Effector memory CD8-positive, alpha-beta T cell (primary cell): ENCODE measurements around the gene APBA2.

Experiments used
- ATAC-seq: fragments of 150-1000 bp; cut with Tn5 transposase; replicated peaks from 2 replicates; pipeline ENCODE4 v1.10.0; 2021; ENCODE audit warnings: mild to moderate bottlenecking, moderate library complexity
- DNase-seq, 3 experiments: peaks; one replicate each; pipeline ENCODE4 v3.0.0; 2021
- H3K27ac Mint-ChIP-seq, 2 donors: one replicate each; pipeline ENCODE4 v1.8.0; 2022; ENCODE audit warnings: mild to moderate bottlenecking in 2 of 2, mixed read lengths in 2 of 2, moderate library complexity in 2 of 2
- H3K27me3 Mint-ChIP-seq, 2 donors: one replicate each; pipeline ENCODE4 v1.8.0; 2022; ENCODE audit warnings: mixed read lengths in 2 of 2
- H3K36me3 Mint-ChIP-seq: one replicate; pipeline ENCODE4 v1.8.0; 2022; ENCODE audit warnings: mild to moderate bottlenecking, moderate library complexity, mixed read lengths; ENCODE audit not compliant: insufficient read depth
- H3K4me1 Mint-ChIP-seq, 2 donors: one replicate each; pipeline ENCODE4 v1.8.0; 2022; ENCODE audit warnings: low read depth in 2 of 2, mixed read lengths in 2 of 2
- H3K4me3 Mint-ChIP-seq, 2 donors: one replicate each; pipeline ENCODE4 v1.8.0; 2022; ENCODE audit warnings: mild to moderate bottlenecking in 2 of 2, mixed read lengths in 2 of 2, moderate library complexity in 2 of 2
- H3K9me3 Mint-ChIP-seq, 2 donors: one replicate each; pipeline ENCODE4 v1.8.0; 2022; ENCODE audit warnings: mixed read lengths in 2 of 2

APBA2 gene

GRCh38 chr15:29083858-29084257 lies 198.1 kb downstream of the APBA2 start:
- no peaks in the 10 kb centered on the region for H3K27me3 Mint-ChIP-seq
- ATAC-seq (no peak), DNase-seq (no peak)
- H3K27ac Mint-ChIP-seq: no peak overlapping the region
- peaks cover 0 to 7% of the 10 kb centered on the region in 2 donors for H3K9me3 Mint-ChIP-seq
- peaks cover 12 to 14% of the 10 kb centered on the region in 2 donors for H3K4me1 Mint-ChIP-seq
- no peaks in the 10 kb centered on the region for H3K36me3 Mint-ChIP-seq
- no peak overlapping the region for H3K4me3 Mint-ChIP-seq

- ATAC-seq (no peak), DNase-seq (no peak)
- no peaks in the 10 kb centered on the region for H3K27me3 Mint-ChIP-seq
- peak overlapping the region in 1 of 2 donors; percentile 33 for H3K27ac Mint-ChIP-seq
- H3K4me1 Mint-ChIP-seq: peaks cover 26 to 32% of the 10 kb centered on the region in 2 donors
- no peaks in the 10 kb centered on the region for H3K36me3 Mint-ChIP-seq
- no peak overlapping the region for H3K4me3 Mint-ChIP-seq
- peaks cover 0 to 7% of the 10 kb centered on the region in 2 donors for H3K9me3 Mint-ChIP-seq
These were observed 200.2 kb downstream of the APBA2 start for GRCh38 chr15:29086001-29086400.

- no peak for ATAC-seq
- no peak for DNase-seq
- H3K9me3 Mint-ChIP-seq: peaks cover 0 to 7% of the 10 kb centered on the region in 2 donors
- no peaks in the 10 kb centered on the region for H3K36me3 Mint-ChIP-seq
- H3K27me3 Mint-ChIP-seq: no peaks in the 10 kb centered on the region
- H3K4me1 Mint-ChIP-seq: peaks cover 26 to 32% of the 10 kb centered on the region in 2 donors
- H3K4me3 Mint-ChIP-seq: no peak overlapping the region
- H3K27ac Mint-ChIP-seq: peak overlapping the region in 1 of 2 donors; percentile 83
These were observed 201.1 kb downstream of the APBA2 start for GRCh38 chr15:29086891-29087290.

- DNase-seq: no peak
- Mint-ChIP-seq H3K4me3 (no peak overlapping the region), H3K36me3 (no peaks in the 10 kb centered on the region), H3K9me3 (peaks cover 0 to 7% of the 10 kb centered on the region in 2 donors), H3K4me1 (peaks cover 26 to 32% of the 10 kb centered on the region in 2 donors), H3K27me3 (no peaks in the 10 kb centered on the region), H3K27ac (peak overlapping the region; percentile 13 to 83)
- no peak for ATAC-seq
These were observed 201.9 kb downstream of the APBA2 start for GRCh38 chr15:29087521-29088285.

DNA sequence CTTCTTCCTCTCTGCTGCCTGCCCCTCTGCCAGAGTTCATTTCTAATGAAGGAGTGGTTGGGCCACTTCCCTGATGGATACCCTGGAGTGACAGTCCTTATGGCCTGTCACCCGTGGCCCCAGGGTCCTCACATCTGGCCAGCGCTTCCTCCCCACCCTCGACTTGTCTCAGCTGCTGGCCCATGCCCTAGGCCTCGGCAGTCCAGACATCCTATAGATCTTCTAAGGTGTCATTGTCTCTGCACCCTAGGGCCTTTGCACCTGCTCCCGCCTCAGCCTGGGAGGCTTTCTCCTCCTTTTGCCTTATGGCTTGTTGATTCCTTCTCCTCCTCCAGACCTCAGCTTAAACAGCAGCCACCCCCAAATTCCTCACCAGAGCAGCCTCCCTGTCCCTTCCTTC lies 202.9 kb downstream of the APBA2 start:
- no peak overlapping the region for H3K4me3 Mint-ChIP-seq

DNA sequence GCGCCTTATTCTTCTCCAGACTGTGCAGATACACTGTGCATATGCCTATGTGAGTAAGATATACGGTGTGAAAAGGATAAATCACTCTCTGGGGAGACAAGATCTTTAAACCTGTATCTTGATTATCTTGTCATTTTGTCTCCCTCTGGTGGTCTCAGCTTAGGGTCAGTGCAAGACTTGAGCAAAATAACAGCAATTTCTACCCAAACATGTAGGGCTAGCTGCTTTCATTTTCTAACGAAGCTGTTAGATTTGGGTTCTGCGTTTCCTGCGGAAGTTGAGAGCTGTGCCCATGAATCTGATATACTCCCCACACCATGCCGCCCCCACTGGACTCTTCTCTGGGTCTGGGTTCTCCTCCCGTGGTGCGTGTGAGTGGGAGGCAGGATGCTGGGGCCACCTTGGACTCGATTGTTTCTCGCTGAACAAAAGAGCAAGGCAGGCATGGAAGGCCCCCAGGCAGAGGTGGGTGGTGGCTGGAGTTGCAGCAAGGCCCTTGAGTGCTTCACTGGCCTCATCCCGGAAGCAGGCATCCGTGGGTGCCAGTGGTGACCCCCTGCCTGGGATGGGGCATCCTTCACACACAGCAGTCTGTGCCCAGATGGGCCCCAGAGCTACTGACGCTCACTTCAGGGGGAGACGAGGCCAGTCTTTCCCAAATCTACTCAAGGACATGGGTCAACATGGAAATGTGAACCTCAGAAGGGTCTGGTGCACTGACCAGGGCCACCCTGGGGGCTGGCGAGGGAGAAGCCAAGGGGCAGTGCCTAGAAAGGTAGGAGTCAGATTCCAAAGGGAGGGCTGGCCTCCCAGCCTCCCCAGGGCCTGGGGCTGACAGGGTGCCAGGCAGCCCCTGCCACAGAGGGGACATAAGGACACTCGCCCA lies 204.2 kb downstream of the APBA2 start:
- ATAC-seq (peak; percentile 80), DNase-seq (peak; percentile 21 to 41 (median 26))
- Mint-ChIP-seq H3K27ac (peak overlapping the region; percentile 86 to 88), H3K36me3 (peaks cover 5% of the 10 kb centered on the region), H3K4me1 (peaks cover 28 to 32% of the 10 kb centered on the region in 2 donors), H3K4me3 (peak overlapping the region; percentile 77 to 80), H3K27me3 (no peaks in the 10 kb centered on the region), H3K9me3 (peaks cover 0 to under 1% of the 10 kb centered on the region in 2 donors)

More for the DNA sequence above, 202.9 kb downstream of the APBA2 start:
- Mint-ChIP-seq H3K27ac (peak overlapping the region in 1 of 2 donors; percentile 83), H3K27me3 (no peaks in the 10 kb centered on the region), H3K9me3 (peaks cover 0 to 7% of the 10 kb centered on the region in 2 donors), H3K36me3 (peaks cover 2% of the 10 kb centered on the region), H3K4me1 (peaks cover 26 to 32% of the 10 kb centered on the region in 2 donors)
- no peak for ATAC-seq
- no peak for DNase-seq

DNA sequence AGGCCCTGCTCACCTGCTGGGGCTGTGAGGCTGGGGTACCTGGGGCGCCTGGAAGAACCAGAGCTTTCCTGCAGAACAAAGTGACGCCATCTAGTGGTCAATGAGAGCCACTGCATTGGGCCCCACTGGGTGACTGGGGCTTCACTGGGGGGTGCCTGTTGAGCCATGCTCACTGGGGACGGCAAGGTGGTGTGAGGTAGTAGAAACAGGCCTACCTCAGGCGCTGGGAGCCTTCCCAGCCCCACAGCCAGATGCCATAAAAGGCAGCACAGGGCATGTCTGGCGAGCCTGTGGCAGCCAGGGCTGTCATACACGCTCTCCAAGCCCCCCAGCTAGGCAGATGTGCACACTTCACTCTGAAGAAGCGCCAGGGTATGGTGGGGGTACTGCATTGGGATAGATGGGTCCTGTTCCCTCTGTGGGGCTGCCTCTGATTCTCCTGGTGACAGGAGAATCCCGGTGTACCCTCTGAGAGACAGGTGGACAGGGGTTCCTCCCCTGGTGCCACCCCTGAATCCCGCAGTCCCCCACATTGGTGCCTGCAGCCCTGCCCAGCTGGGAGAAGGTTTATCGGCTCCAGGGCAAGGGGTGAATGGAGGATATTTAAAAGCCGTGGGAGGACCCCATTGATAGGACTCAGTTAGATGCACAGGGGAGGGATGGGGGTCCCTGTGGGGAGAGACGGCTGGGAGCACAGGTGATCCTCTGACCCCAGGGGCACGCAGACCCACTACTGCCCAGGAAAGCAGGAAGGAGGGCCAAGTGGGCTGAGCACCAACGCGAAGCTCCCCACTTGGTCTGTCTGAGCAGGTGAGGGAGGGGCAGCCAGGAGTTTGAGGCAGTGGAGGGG lies 205.1 kb downstream of the APBA2 start:
- Mint-ChIP-seq H3K9me3 (no peaks in the 10 kb centered on the region), H3K36me3 (peaks cover 5% of the 10 kb centered on the region), H3K4me1 (peaks cover 28 to 32% of the 10 kb centered on the region in 2 donors), H3K27me3 (no peaks in the 10 kb centered on the region), H3K4me3 (peak overlapping the region; percentile 77 to 80), H3K27ac (peak overlapping the region; percentile 86 to 88)
- DNase-seq (peak; percentile 34 to 60 (median 35)), ATAC-seq (peak; percentile 53)

- ATAC-seq (no peak), DNase-seq (no peak)
- no peak overlapping the region for H3K27ac Mint-ChIP-seq
These were observed 205.9 kb downstream of the APBA2 start for GRCh38 chr15:29091666-29092065.

GRCh38 chr15:29092376-29093064 lies 206.7 kb downstream of the APBA2 start:
- H3K27me3 Mint-ChIP-seq: no peaks in the 10 kb centered on the region
- H3K4me1 Mint-ChIP-seq: peaks cover 28 to 32% of the 10 kb centered on the region in 2 donors
- ATAC-seq (no peak), DNase-seq (no peak)
- H3K9me3 Mint-ChIP-seq: no peaks in the 10 kb centered on the region
- no peak overlapping the region for H3K4me3 Mint-ChIP-seq
- peaks cover 5% of the 10 kb centered on the region for H3K36me3 Mint-ChIP-seq
- H3K27ac Mint-ChIP-seq: no peak overlapping the region

More at GRCh38 chr15:29091666-29092065, 205.9 kb downstream of the APBA2 start:
- Mint-ChIP-seq H3K9me3 (no peaks in the 10 kb centered on the region), H3K4me1 (peaks cover 28 to 32% of the 10 kb centered on the region in 2 donors), H3K36me3 (peaks cover 5% of the 10 kb centered on the region), H3K4me3 (no peak overlapping the region), H3K27me3 (no peaks in the 10 kb centered on the region)

- H3K4me3 Mint-ChIP-seq: no peak overlapping the region
- no peak overlapping the region for H3K27ac Mint-ChIP-seq
- no peaks in the 10 kb centered on the region for H3K9me3 Mint-ChIP-seq
- ATAC-seq (no peak), DNase-seq (no peak)
- peaks cover 5% of the 10 kb centered on the region for H3K36me3 Mint-ChIP-seq
- peaks cover 23 to 27% of the 10 kb centered on the region in 2 donors for H3K4me1 Mint-ChIP-seq
- H3K27me3 Mint-ChIP-seq: no peaks in the 10 kb centered on the region
These were observed 207.3 kb downstream of the APBA2 start for GRCh38 chr15:29093065-29093435.

DNA sequence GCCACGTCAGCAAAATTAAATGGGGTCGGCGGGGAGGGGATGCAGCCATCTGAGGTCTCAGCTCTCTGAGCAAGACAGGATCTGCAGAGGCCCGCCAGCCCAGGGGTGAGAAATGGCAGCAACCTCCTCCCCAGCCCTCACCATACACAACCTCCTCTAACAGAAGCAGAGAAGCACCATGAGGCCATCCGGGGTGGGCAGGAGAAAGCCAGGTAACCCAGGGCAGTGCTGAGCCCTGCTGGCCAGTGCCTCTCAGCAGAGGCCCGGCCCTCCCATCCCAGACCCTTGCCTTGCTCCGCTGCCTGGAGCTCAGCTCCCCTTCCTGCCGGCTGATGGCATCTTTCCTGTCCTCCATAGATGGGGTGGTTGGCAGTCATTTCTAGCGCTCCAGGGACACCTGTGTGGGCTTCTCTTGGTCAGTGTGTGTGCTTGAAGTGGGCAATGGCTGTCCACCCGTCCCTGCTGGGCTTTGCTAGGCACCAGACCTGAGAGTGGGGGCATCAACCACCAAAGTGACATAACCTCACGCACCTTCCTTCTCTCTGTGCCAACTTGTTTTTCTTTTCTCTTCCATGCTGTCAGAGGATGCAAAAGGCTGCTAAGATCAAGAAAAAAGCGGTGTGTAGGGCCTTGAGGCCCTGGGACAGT lies 208.0 kb downstream of the APBA2 start:
- H3K4me1 Mint-ChIP-seq: peaks cover 17 to 20% of the 10 kb centered on the region in 2 donors

DNA sequence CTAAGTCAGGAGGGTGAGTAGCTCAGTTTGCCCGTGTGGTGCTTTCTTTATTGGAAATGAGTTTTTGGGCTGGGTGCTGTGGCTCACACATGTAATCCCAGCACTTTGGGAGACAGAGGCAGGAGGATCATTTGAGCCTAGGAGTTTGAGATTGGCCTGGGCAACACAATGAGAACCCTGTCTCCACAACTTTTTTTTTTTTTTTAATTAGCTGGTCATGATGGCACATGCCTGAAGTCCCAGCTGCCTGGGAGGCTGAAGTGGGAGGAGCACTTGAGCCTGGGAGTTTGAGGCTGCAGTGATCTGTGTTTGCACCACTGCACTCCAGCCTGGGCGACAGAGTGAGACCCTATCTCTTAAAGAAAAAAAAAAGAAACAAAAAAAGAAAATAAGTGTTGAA lies 208.9 kb downstream of the APBA2 start:
- Mint-ChIP-seq H3K36me3 (peaks cover 6% of the 10 kb centered on the region), H3K27me3 (no peaks in the 10 kb centered on the region), H3K4me1 (peaks cover 11% of the 10 kb centered on the region in 2 donors), H3K4me3 (no peak overlapping the region), H3K27ac (no peak overlapping the region), H3K9me3 (no peaks in the 10 kb centered on the region)
- ATAC-seq (no peak), DNase-seq (no peak)

More for the DNA sequence above, 208.0 kb downstream of the APBA2 start:
- peak overlapping the region in 1 of 2 donors; percentile 78 for H3K27ac Mint-ChIP-seq
- DNase-seq: no peak
- H3K27me3 Mint-ChIP-seq: no peaks in the 10 kb centered on the region
- peaks cover 5% of the 10 kb centered on the region for H3K36me3 Mint-ChIP-seq
- no peaks in the 10 kb centered on the region for H3K9me3 Mint-ChIP-seq
- no peak overlapping the region for H3K4me3 Mint-ChIP-seq
- no peak for ATAC-seq
